GM12891 (cell line): ENCODE results near the gene PPAT.

ENCODE experiments used
- PAX5 ChIP-seq: IDR thresholded peaks from 2 replicates; pipeline ENCODE4 v1.6.1; 2011; ENCODE audit warnings: low read length, moderate library complexity, mild to moderate bottlenecking; ENCODE audit not compliant: insufficient read depth, severe bottlenecking
- POLR2A ChIP-seq: IDR thresholded peaks from 2 replicates; pipeline ENCODE4 v1.6.1; 2011; ENCODE audit warnings: low read depth, low read length, control low read depth
- POLR2AphosphoS5 ChIP-seq: IDR thresholded peaks from 2 replicates; pipeline ENCODE4 v1.6.1; 2011; ENCODE audit warnings: low read depth, low read length, control low read depth
- POU2F2 ChIP-seq: IDR thresholded peaks from 2 replicates; pipeline ENCODE4 v1.6.1; 2011; ENCODE audit warnings: low read depth, mild to moderate bottlenecking, control low read depth, low read length, moderate library complexity
- SPI1 ChIP-seq: IDR thresholded peaks from 2 replicates; pipeline ENCODE4 v1.6.1; 2011; ENCODE audit warnings: low read depth, low read length, control low read depth
- TAF1 ChIP-seq: IDR thresholded peaks from 2 replicates; pipeline ENCODE4 v1.6.1; 2011; ENCODE audit warnings: low read depth, low read length, control low read depth

- TF ChIP-seq POLR2A = no peak
- TF ChIP-seq POLR2AphosphoS5 = no peak
- TF ChIP-seq TAF1 = no peak
- TF ChIP-seq PAX5 = no peak
- TF ChIP-seq POU2F2 = no peak
- TF ChIP-seq SPI1 = no peak
These were observed 60.5 kb downstream of the PPAT start for GRCh38 chr4:56374956-56375355.
